Mammary epithelial cell (primary cell): ENCODE results near the gene PPP1R27.

Source experiments
- CTCF ChIP-seq, 2 donors: IDR thresholded peaks in 1 of 2; conservative IDR thresholded peaks in 1 of 2; 2 replicates each; pipeline ENCODE4 v1.5.1; 2011 to 2012; ENCODE audit warnings: inconsistent platforms in 2 of 2, low read length in 2 of 2, mild to moderate bottlenecking in 2 of 2, control low read depth in 1 of 2, low read depth in 1 of 2; ENCODE audit not compliant: insufficient read depth in 1 of 2; ENCODE audit errors: extremely low read depth in 1 of 2
- EZH2 ChIP-seq: IDR thresholded peaks from 2 replicates; pipeline ENCODE4 v1.6.1; 2012; ENCODE audit warnings: low read length, inconsistent platforms, borderline replicate concordance

GRCh38 chr17:81810892-81811704 is 23.8 kb downstream of the PPP1R27 start:
- TF ChIP-seq CTCF (conservative IDR thresholded peaks at IDR 0.05 in 1 of 2, IDR thresholded peaks at IDR 0.05 in 1 of 2; ENCODE audit: extremely low read depth in 1 of 2, insufficient read depth in 1 of 2, low read depth in 1 of 2, low read length in 2 of 2), result no peak
- no peak for TF ChIP-seq EZH2
